Measurements from ENCODE around the gene TMTC2. TPM values are rescaled to one million over a fixed set of nuclear protein-coding genes. Genes with fewer than 3 reads are reported as not detected.
A peak's percentile ranks its signal among the peaks of the same experiment; 100 is the strongest.

Gene TMTC2
- total and polyA plus RNA-seq, 2 donors (not counting 3 experiments of a cell fraction or from before 2014, with no cell fraction given) = 4.1 to 7.8 TPM

DNA sequence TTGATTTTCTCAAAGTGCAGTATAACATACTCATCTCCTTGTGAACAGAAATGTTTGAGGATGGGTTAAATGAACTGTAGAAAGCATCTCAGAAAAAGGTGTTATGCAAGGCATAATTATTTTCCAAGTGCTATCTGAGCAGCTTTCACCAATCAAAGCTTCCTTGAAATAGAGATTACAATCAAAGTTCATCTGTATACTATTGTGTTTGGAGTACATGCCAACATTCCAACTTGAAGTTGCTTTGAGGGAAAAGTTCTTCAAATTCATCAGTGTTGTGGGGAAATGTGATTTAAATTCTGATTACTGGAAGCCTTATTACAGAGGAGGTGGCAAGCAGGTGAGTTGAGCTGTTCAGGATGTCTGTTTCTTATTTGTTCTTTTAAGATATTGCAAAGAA is 68.2 kb downstream of the TMTC2 start:
- dilution Hi-C loops (cut with MboI; ENCODE audit: extremely low pct_ligation_motif_present, low sequenced_read_pairs) (no loop called here), intact Hi-C loops (cut with micrococcal nuclease) (no loop called here)
- H3K27me3 ChIP-seq (ENCODE audit: control insufficient read depth in 2 of 2, insufficient read depth in 2 of 2, low read length in 2 of 2) = no peaks in the 10 kb centered on the region
- ChIA-PET CTCF (interaction anchor here (1.2 to 2.4 kb wide), 2 partner anchors 8 to 11 kb away, joined by 3 to 6 read pairs; no protein-coding TSS in a partner anchor), POLR2A (no interaction called here)
- FAIRE-seq = no peak
- no peak overlapping the region for H3K27ac ChIP-seq (ENCODE audit: insufficient read depth, low read depth, low read length)
- H3K36me3 ChIP-seq (ENCODE audit: control insufficient read depth in 2 of 2, extremely low read depth in 1 of 2, insufficient read depth in 2 of 2, low read length in 2 of 2) = no peaks in the 10 kb centered on the region
- H4K20me1 ChIP-seq (replicated peaks; ENCODE audit: control insufficient read depth, extremely low read depth, insufficient read depth, low read length) = no peaks in the 10 kb centered on the region
- peak; percentile 11 for DNase-seq (ENCODE audit: low read depth, low spot score)
- no peaks in the 10 kb centered on the region for H3K4me1 ChIP-seq (ENCODE audit: control insufficient read depth, extremely low read depth, insufficient read depth, low read length)
- H3K4me2 ChIP-seq (ENCODE audit: insufficient read depth, low read length) = no peak overlapping the region
- no TSS peak for BruUV-seq (replicated peaks)
- no peaks in the 10 kb centered on the region for H3K9me3 ChIP-seq (replicated peaks; ENCODE audit: control insufficient read depth, insufficient read depth, low read length)
- TF ChIP-seq POLR2A (IDR thresholded peaks at IDR 0.05; ENCODE audit: low read depth, low read length) (no peak), GATA2 (IDR thresholded peaks at IDR 0.05; ENCODE audit: insufficient read depth, insufficient read length, low read depth, low read length) (no peak), EZH2 (IDR thresholded peaks at IDR 0.05; ENCODE audit: borderline replicate concordance, low read depth, low read length, severe bottlenecking) (no peak), FOS (IDR thresholded peaks at IDR 0.05; ENCODE audit: borderline replicate concordance, insufficient read depth, low read length) (no peak), MYC (IDR thresholded peaks at IDR 0.05; ENCODE audit: low read depth, low read length) (no peak), JUN (IDR thresholded peaks at IDR 0.05; ENCODE audit: borderline replicate concordance, insufficient read depth, insufficient read length, low read depth) (no peak), POLR2AphosphoS5 (IDR thresholded peaks at IDR 0.05; ENCODE audit: insufficient read depth, low read depth, low read length) (no peak), MAX (IDR thresholded peaks at IDR 0.05; ENCODE audit: insufficient read depth, insufficient read length) (no peak)
- TF ChIP-seq, protein P1, sequence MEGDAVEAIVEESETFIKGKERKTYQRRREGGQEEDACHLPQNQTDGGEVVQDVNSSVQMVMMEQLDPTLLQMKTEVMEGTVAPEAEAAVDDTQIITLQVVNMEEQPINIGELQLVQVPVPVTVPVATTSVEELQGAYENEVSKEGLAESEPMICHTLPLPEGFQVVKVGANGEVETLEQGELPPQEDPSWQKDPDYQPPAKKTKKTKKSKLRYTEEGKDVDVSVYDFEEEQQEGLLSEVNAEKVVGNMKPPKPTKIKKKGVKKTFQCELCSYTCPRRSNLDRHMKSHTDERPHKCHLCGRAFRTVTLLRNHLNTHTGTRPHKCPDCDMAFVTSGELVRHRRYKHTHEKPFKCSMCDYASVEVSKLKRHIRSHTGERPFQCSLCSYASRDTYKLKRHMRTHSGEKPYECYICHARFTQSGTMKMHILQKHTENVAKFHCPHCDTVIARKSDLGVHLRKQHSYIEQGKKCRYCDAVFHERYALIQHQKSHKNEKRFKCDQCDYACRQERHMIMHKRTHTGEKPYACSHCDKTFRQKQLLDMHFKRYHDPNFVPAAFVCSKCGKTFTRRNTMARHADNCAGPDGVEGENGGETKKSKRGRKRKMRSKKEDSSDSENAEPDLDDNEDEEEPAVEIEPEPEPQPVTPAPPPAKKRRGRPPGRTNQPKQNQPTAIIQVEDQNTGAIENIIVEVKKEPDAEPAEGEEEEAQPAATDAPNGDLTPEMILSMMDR (IDR thresholded peaks at IDR 0.05; ENCODE audit: extremely low read depth in 1 of 2, insufficient read depth in 1 of 2, low read depth in 1 of 2, low read length in 2 of 2) = no peak
- no peaks in the 10 kb centered on the region for H3K9me1 ChIP-seq (replicated peaks; ENCODE audit: control insufficient read depth, extremely low read depth, insufficient read depth, low read length)
- H3K9ac ChIP-seq (replicated peaks; ENCODE audit: extremely low read depth, insufficient read depth, low read length) = no peak overlapping the region
- H2AFZ ChIP-seq (ENCODE audit: low read depth, low read length) = no peak overlapping the region
- no peak overlapping the region for H3K4me3 ChIP-seq (replicated peaks in 1 of 3; ENCODE audit: insufficient read depth in 1 of 3, low read depth in 1 of 3, low read length in 3 of 3)
- no peaks in the 10 kb centered on the region for H3K79me2 ChIP-seq (ENCODE audit: control insufficient read depth, insufficient read depth, low read length)
